ENCODE measurements around the gene ITPRID1.
"Not testable (repeated sequence)": the region's sequence is repeated elsewhere in the genome, so short reads cannot be mapped to it uniquely, and the experiment has no call there.

ITPRID1 gene

GRCh38 chr7:31465285-31465684 is 48.6 kb upstream of the ITPRID1 start:
- POLR2A ChIA-PET: no interaction called here
- Histone ChIP-seq H3K4me1 (ENCODE audit: control insufficient read depth, insufficient read depth, low read length) (no peaks in the 10 kb centered on the region), H3K9me3 (ENCODE audit: control insufficient read depth, insufficient read depth, low read depth, low read length) (no peaks in the 10 kb centered on the region), H3K4me3 (ENCODE audit: low read depth, low read length) (no peak overlapping the region), H3K27ac (ENCODE audit: extremely low read depth, low read depth, low read length) (no peak overlapping the region), H3K36me3 (ENCODE audit: control insufficient read depth in 2 of 2, insufficient read depth in 1 of 2, low read length in 2 of 2) (no peaks in the 10 kb centered on the region)
- TF ChIP-seq ZNF391 (tag by site-specific recombination; IDR thresholded peaks at IDR 0.05; ENCODE audit: borderline replicate concordance, low read depth) (no peak), ZNF48 (tag by site-specific recombination; IDR thresholded peaks at IDR 0.05) (no peak), ZNF292 (tag by site-specific recombination; IDR thresholded peaks at IDR 0.05; ENCODE audit: borderline replicate concordance, low read depth) (no peak), ZNF157 (tag by site-specific recombination; IDR thresholded peaks at IDR 0.05) (no peak), ZNF280D (tag by site-specific recombination; IDR thresholded peaks at IDR 0.05) (no peak), ZNF701 (tag by site-specific recombination; IDR thresholded peaks at IDR 0.05) (no peak), KLF8 (tag by site-specific recombination; IDR thresholded peaks at IDR 0.05) (no peak)
- CTCF ChIA-PET: interaction anchor here (0.5 to 3.7 kb wide), 3 partner anchors 21 to 505 kb away, joined by 4 to 17 read pairs (median 4); no protein-coding TSS in a partner anchor

- POLR2A ChIA-PET: no interaction called here
Measured at GRCh38 chr7:31466036-31466435, 47.9 kb upstream of the ITPRID1 start.

GRCh38 chr7:31470883-31471282 is 43.0 kb upstream of the ITPRID1 start:
- H3K36me3 ChIP-seq (ENCODE audit: control insufficient read depth in 2 of 2, insufficient read depth in 1 of 2, low read length in 2 of 2); H3K9me3 ChIP-seq (ENCODE audit: control insufficient read depth, insufficient read depth, low read depth, low read length); H3K27ac ChIP-seq (ENCODE audit: extremely low read depth, low read depth, low read length); CTCF ChIA-PET; POLR2A ChIA-PET; H3K4me3 ChIP-seq (ENCODE audit: low read depth, low read length); H3K4me1 ChIP-seq (ENCODE audit: control insufficient read depth, insufficient read depth, low read length): not testable (repeated sequence)

More at GRCh38 chr7:31466036-31466435, 47.9 kb upstream of the ITPRID1 start:
- Histone ChIP-seq H3K4me1 (ENCODE audit: control insufficient read depth, insufficient read depth, low read length) (no peaks in the 10 kb centered on the region), H3K36me3 (ENCODE audit: control insufficient read depth in 2 of 2, insufficient read depth in 1 of 2, low read length in 2 of 2) (no peaks in the 10 kb centered on the region), H3K27ac (ENCODE audit: extremely low read depth, low read depth, low read length) (no peak overlapping the region), H3K4me3 (ENCODE audit: low read depth, low read length) (no peak overlapping the region), H3K9me3 (ENCODE audit: control insufficient read depth, insufficient read depth, low read depth, low read length) (no peaks in the 10 kb centered on the region)
- TF ChIP-seq ZNF624 (tag by site-specific recombination; IDR thresholded peaks at IDR 0.05) (no peak), SETDB1 (IDR thresholded peaks at IDR 0.05; ENCODE audit: insufficient read length, low read length) (no peak), HOXA7 (CRISPR knock-in tag; IDR thresholded peaks at IDR 0.05; ENCODE audit: borderline replicate concordance) (no peak), ZNF112 (tag by site-specific recombination; IDR thresholded peaks at IDR 0.05) (no peak), CTCF (tag by site-specific recombination; IDR thresholded peaks at IDR 0.05) (no peak), ZNF366 (tag by site-specific recombination; conservative IDR thresholded peaks at IDR 0.05) (no peak), ZNF449 (tag by site-specific recombination; IDR thresholded peaks at IDR 0.05) (no peak), REPIN1 (tag by site-specific recombination; IDR thresholded peaks at IDR 0.05; ENCODE audit: low read depth) (no peak), ZNF610 (tag by site-specific recombination; IDR thresholded peaks at IDR 0.05; ENCODE audit: borderline replicate concordance) (no peak), ZNF433 (tag by site-specific recombination; IDR thresholded peaks at IDR 0.05; ENCODE audit: low read depth) (no peak), SP3 (tag by site-specific recombination; IDR thresholded peaks at IDR 0.05) (no peak), ZNF626 (tag by site-specific recombination; IDR thresholded peaks at IDR 0.05) (no peak), ZNF785 (tag by site-specific recombination; IDR thresholded peaks at IDR 0.05) (no peak), ZBTB20 (tag by site-specific recombination; IDR thresholded peaks at IDR 0.05) (no peak)
- CTCF ChIA-PET: interaction anchor here (1.4 to 3.7 kb wide), 2 partner anchors 22 kb away, joined by 4 to 17 read pairs; no protein-coding TSS in a partner anchor

All from HEK293 (cell line).